Breast epithelium (tissue), 3 donors: ENCODE data around the gene TBL3.

ENCODE experiments used
- CTCF ChIP-seq, 3 donors: fragments of 450-650 bp; IDR thresholded peaks; one replicate each; pipeline ENCODE4 v1.5.1; 2016 to 2017; ENCODE audit warnings: antibody characterized with exemption in 3 of 3, mild to moderate bottlenecking in 3 of 3, moderate library complexity in 3 of 3
- POLR2A ChIP-seq: fragments of 450-650 bp; IDR thresholded peaks from one replicate; pipeline ENCODE4 v1.6.1; 2016; ENCODE audit warnings: antibody characterized with exemption, mild to moderate bottlenecking, moderate library complexity
- POLR2AphosphoS5 ChIP-seq, 3 donors: sonication (generic); formaldehyde crosslinking; IDR thresholded peaks; one replicate each; pipeline ENCODE4 v1.6.1; 2017; ENCODE audit warnings: antibody characterized with exemption in 3 of 3

- TF ChIP-seq CTCF (IDR thresholded peaks at IDR 0.05) (no peak), POLR2A (no peak), POLR2AphosphoS5 (IDR thresholded peaks at IDR 0.05) (no peak)
Observed at GRCh38 chr16:2004795-2005517, 33.1 kb downstream of the TBL3 start.
